Activated effector memory CD4-positive, alpha-beta T cell treated with Interleukin-2 at 50 U/mL for 16 hours (primary cell): ENCODE measurements around the gene ARHGEF17.

ENCODE experiments used
- DNase-seq: peaks from one replicate; pipeline ENCODE4 v3.0.0-alpha.2; 2020

The ARHGEF17 gene

DNA sequence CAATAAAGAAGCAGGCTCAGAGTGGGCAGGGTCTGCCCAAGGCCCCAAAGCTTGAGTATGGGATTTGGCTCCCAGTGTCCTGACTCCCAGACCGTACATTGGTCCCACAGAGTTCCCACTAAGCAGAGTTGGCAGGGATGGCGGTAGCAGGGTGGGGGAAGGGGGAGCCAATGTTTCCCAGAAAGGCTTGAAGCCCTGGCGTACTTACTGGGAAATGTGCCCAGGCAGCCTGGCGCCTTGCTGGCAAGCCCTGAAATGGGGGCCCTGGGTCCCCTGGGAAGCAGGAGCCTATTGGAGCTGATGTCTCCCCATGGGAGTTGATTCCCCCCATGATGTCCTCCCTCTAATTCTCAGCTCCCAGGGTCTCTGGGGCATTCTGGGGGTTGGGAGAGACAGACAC lies 9.3 kb downstream of the ARHGEF17 start:
- DNase-seq, result no peak

- no peak for DNase-seq
These were observed 9.7 kb downstream of the ARHGEF17 start for GRCh38 chr11:73317803-73318202.

DNA sequence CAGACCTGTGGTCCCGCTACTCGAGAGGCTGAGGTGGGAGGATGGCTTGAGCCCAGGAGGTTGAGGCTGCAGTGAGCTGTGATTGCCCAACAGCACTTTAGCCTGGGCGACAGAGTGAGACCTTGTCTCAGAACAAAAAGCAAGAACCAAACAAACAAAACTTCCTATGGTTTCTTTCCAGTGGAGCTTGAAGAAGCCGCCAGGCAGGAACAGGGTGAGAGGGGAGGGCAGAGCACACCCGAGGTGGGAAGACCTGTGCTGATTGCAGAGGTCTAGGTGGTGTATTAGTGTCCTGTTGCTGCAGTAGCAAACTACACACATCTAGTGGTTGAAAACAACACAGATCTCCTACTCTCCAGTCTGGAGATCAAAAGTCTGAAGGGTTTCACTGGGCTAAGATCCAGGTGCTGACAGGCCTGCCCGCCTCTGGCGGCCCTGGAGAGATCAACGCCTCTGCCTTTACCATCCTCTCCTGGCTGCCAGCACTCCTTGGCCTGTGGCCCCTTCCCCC lies 10.5 kb downstream of the ARHGEF17 start:
- no peak for DNase-seq

GRCh38 chr11:73320763-73321603 lies 12.9 kb downstream of the ARHGEF17 start:
- no peak for DNase-seq

DNA sequence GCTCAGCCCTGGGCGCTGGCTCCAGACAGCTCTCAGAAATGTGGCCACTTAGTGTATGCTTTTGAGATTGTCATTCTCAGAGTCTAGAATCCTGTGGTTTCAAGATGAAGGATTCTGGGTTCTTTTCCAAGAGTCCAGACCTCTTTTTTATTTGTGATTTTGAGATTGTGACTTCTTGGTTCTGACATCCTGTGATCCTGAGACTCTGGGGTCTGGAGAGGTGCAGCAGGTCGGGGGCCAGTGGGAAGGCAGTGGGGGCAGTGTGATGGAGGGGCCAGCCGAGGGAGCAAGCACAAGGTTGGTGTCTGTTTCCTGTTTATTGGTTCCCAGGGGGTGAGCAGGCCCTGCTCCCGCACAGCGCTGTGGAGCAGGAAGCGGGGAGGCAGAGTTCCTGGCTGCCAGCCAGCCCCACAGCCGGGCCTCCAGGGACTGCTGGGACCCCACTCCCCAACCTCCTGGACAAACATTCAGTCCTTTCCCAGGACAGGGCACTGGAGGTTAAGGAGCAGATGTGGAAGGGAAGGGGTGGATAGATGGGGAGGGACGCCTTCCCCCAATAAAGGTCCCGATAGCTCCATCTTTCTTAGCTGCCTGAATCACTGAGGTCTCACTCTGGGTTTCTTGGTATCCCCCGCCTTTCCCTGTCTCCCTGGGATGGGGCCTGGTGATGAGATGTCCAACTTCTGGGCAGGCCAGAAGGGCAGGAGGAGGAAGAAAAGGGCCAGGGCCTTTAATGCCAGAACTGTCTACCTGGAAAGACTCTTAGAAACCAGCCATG lies 13.7 kb downstream of the ARHGEF17 start:
- DNase-seq, result no peak

GRCh38 chr11:73322382-73323306 lies 14.6 kb downstream of the ARHGEF17 start:
- no peak for DNase-seq

GRCh38 chr11:73323464-73323863 lies 15.4 kb downstream of the ARHGEF17 start:
- no peak for DNase-seq

GRCh38 chr11:73324116-73324515 lies 16.0 kb downstream of the ARHGEF17 start:
- no peak for DNase-seq

DNA sequence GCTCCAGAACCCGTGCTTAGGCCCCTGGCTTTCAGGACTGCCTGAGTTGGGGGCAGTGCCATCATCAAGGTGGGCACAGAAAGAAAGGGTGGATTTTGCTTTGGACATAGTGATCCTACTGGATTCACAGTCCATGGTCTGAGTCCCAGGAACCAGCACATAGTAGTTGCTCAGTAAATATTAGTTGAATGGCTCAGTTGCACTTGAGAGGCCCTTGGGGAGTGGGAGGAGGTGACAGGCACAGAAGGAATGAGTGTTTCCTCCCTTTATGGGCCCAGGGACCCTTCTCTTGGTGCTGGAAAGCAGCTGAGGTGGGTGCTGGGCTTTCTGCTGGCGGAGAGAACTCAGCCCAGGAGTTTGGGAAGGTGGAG lies 16.6 kb downstream of the ARHGEF17 start:
- DNase-seq, result no peak

DNA sequence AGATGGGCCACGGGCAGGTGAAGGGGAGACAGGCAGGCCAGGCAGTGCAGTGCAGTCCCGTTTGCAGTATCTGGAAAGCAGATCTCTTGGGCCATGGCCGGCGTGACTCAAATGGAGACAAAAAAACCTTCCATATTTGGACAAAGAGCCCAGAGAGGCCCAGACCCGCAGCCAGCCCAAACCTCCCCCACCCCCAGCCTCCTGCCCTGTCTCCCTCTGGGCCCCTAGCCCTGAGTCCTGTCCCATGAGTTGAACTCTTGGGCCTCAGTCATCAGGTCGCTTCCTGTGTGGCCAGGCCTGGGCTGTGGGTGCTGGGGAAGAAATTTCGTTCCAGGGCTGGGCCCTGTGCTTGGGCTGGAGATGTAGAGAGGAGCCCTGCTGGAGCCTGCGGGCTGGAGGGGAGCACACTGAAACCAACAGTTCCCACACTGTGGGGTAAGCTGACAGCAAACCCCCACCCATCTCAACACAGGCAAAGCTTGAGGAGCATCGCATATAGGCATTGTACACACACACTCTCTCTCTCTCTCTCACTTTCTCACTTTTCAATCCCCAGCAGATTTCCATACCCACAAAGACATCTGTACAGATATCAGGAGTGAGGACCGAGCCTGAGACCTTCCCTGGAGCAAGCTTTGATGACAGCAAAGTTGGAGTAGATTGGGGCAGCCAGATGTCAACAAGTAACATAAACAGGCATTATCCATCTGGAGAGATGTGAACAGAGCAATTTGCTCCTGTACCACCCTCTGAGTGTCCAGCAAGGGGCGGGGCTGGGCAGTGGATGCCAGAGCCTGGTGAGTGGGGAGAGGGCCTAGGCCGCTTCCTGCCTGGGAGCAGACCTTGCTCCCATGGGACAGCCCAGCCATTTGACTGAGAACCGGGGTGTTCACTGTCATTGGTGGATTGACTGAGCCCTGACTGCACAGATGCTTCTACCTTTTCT lies 17.2 kb downstream of the ARHGEF17 start:
- DNase-seq, result no peak

- DNase-seq, result no peak
These were observed 19.1 kb downstream of the ARHGEF17 start for GRCh38 chr11:73326929-73327811.

DNA sequence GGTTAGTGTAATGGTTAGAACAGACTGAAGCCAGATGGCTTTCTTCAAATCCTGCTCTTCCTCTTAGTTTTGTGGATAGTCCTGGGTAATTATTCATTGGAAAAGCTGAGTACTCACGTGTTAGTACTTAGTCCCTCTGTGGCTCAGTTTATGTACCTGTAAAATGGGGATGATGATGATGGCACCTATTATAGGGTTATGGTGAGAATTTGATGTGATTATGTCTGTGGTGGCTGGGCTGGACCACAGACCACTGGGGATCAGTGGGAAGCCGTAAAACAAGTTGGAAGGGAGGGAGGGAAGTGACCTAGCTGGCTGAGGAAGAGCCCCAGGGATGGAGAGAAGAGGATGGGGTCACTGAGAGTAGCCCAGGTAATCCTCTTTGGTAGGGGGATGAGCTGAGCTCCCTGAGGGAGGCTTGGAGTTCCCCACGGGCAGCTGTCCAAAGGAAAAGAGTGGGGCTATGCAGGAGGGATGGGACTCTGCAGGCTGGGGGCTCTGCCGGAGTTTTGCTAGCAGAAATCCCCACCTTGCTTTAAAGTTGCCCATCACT lies 19.8 kb downstream of the ARHGEF17 start:
- DNase-seq, result no peak

GRCh38 chr11:73330569-73331093 lies 22.6 kb downstream of the ARHGEF17 start:
- no peak for DNase-seq

- no peak for DNase-seq
These were observed 23.3 kb downstream of the ARHGEF17 start for GRCh38 chr11:73331138-73331916.

- no peak for DNase-seq
These were observed 25.1 kb downstream of the ARHGEF17 start for GRCh38 chr11:73333173-73333572.

DNA sequence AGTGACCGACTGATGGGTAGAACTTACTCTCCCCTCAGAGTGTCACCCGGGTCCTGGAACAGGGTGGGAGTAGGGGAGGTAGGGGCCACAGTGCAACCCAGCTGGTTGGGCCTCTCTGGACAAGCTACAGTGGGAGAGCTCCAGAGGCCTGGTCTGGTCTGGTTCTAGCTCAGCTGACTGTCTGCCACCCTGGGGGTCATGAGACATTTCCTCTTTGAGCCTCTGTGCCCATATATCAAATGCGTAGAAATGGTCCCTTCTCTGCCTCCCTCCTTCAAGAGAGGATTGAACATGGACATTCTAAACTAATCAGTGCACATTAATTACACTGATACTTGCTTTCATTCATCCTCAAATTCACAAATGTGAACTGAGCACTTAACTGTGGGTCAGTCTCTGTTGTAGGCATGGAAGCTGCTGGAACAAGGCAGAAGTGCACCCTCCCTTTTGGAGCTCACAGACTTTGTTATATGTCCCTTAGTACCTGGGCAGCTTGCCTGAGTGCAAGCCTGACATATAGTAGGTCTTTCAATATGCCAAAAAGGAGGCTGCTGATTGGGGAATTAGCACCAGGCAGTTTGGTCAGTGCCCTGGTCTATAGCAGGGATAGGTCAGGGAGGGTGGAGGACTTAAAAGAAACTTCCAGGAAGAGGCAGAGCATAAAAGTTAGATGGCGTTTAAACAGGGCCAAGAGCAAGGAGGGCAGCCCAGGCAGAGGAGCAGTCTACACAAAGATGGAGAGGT lies 25.7 kb downstream of the ARHGEF17 start:
- DNase-seq, result no peak

GRCh38 chr11:73334384-73335203 lies 26.5 kb downstream of the ARHGEF17 start:
- no peak for DNase-seq
